Mucosa of rectum (tissue), 2 donors: ENCODE data around the gene PROKR1.
"Not testable (repeated sequence)": the region's sequence is repeated elsewhere in the genome, so short reads cannot be mapped to it uniquely, and the experiment has no call there.

Experiments
- H3K27ac ChIP-seq, 2 donors: one replicate each; pipeline ENCODE4 v1.7.0; 2013; ENCODE audit warnings: inconsistent platforms in 2 of 2, low read depth in 2 of 2, low read length in 2 of 2
- H3K27me3 ChIP-seq, 2 donors: one replicate each; pipeline ENCODE4 v1.7.0; 2013; ENCODE audit warnings: low read length in 2 of 2; ENCODE audit not compliant: control insufficient read depth in 2 of 2, insufficient read depth in 2 of 2
- H3K36me3 ChIP-seq, 2 donors: one replicate each; pipeline ENCODE4 v1.7.0; 2013; ENCODE audit warnings: low read length in 2 of 2; ENCODE audit not compliant: control insufficient read depth in 2 of 2, insufficient read depth in 2 of 2
- H3K4me1 ChIP-seq, 2 donors: one replicate each; pipeline ENCODE4 v1.7.0; 2013; ENCODE audit warnings: low read length in 2 of 2, mild to moderate bottlenecking in 1 of 2; ENCODE audit not compliant: control insufficient read depth in 2 of 2, insufficient read depth in 2 of 2
- H3K4me3 ChIP-seq, 2 donors: one replicate each; pipeline ENCODE4 v1.7.0; 2013; ENCODE audit warnings: low read length in 2 of 2
- H3K9ac ChIP-seq, 2 donors: one replicate each; pipeline ENCODE4 v1.7.0; 2013; ENCODE audit warnings: low read length in 2 of 2, low read depth in 1 of 2, mild to moderate bottlenecking in 1 of 2
- H3K9me3 ChIP-seq, 2 donors: one replicate each; pipeline ENCODE4 v1.7.0; 2013; ENCODE audit warnings: low read length in 2 of 2; ENCODE audit not compliant: control insufficient read depth in 2 of 2
- donor health status: healthy.
- donor health status: Normal muscosa, but diverticular disease.

Gene PROKR1

GRCh38 chr2:68673631-68674030 lies 30.3 kb downstream of the PROKR1 start:
- Histone ChIP-seq H3K4me1 (no peaks in the 10 kb centered on the region), H3K27ac (no peak overlapping the region), H3K36me3 (no peaks in the 10 kb centered on the region), H3K9me3 (no peaks in the 10 kb centered on the region), H3K27me3 (peaks cover 0 to 3% of the 10 kb centered on the region in 2 donors), H3K9ac (no peak overlapping the region), H3K4me3 (no peak overlapping the region)

GRCh38 chr2:68675470-68675869 lies 32.1 kb downstream of the PROKR1 start:
- no peaks in the 10 kb centered on the region for H3K36me3 ChIP-seq
- H3K4me1 ChIP-seq = no peaks in the 10 kb centered on the region
- no peak overlapping the region for H3K4me3 ChIP-seq
- no peak overlapping the region for H3K9ac ChIP-seq
- H3K27ac ChIP-seq = no peak overlapping the region
- no peaks in the 10 kb centered on the region for H3K27me3 ChIP-seq
- H3K9me3 ChIP-seq = no peaks in the 10 kb centered on the region

- not testable (repeated sequence) for H3K9ac ChIP-seq, H3K4me3 ChIP-seq, H3K27ac ChIP-seq, H3K36me3 ChIP-seq, H3K9me3 ChIP-seq, H3K4me1 ChIP-seq, H3K27me3 ChIP-seq
Observed at GRCh38 chr2:68677837-68678236, 34.5 kb downstream of the PROKR1 start.

GRCh38 chr2:68679166-68679916 lies 36.0 kb downstream of the PROKR1 start:
- not testable (repeated sequence) for H3K27ac ChIP-seq, H3K9me3 ChIP-seq, H3K27me3 ChIP-seq, H3K4me1 ChIP-seq, H3K36me3 ChIP-seq
- H3K9ac ChIP-seq = peak overlapping the region in 1 of 2 donors; percentile 48
- H3K4me3 ChIP-seq = peak overlapping the region in 1 of 2 donors; percentile 60

- not testable (repeated sequence) for H3K27me3 ChIP-seq, H3K36me3 ChIP-seq, H3K9me3 ChIP-seq, H3K9ac ChIP-seq, H3K27ac ChIP-seq, H3K4me1 ChIP-seq
- H3K4me3 ChIP-seq = peak overlapping the region; percentile 35 to 54
Observed at GRCh38 chr2:68679917-68680267, 36.5 kb downstream of the PROKR1 start.

- Histone ChIP-seq H3K4me3 (no peak overlapping the region), H3K36me3 (no peaks in the 10 kb centered on the region), H3K9ac (no peak overlapping the region), H3K9me3 (no peaks in the 10 kb centered on the region), H3K4me1 (no peaks in the 10 kb centered on the region), H3K27ac (no peak overlapping the region), H3K27me3 (no peaks in the 10 kb centered on the region)
Observed at GRCh38 chr2:68684197-68684596, 40.8 kb downstream of the PROKR1 start.

- H3K9ac ChIP-seq = no peak overlapping the region
- H3K9me3 ChIP-seq = no peaks in the 10 kb centered on the region
- no peaks in the 10 kb centered on the region for H3K4me1 ChIP-seq
- H3K36me3 ChIP-seq = no peaks in the 10 kb centered on the region
- no peaks in the 10 kb centered on the region for H3K27me3 ChIP-seq
- no peak overlapping the region for H3K27ac ChIP-seq
- no peak overlapping the region for H3K4me3 ChIP-seq
Observed at GRCh38 chr2:68686178-68686577, 42.8 kb downstream of the PROKR1 start.

- Histone ChIP-seq H3K9me3 (no peaks in the 10 kb centered on the region), H3K4me1 (no peaks in the 10 kb centered on the region), H3K4me3 (no peak overlapping the region), H3K36me3 (no peaks in the 10 kb centered on the region), H3K9ac (no peak overlapping the region), H3K27me3 (no peaks in the 10 kb centered on the region), H3K27ac (no peak overlapping the region)
Observed at GRCh38 chr2:68687018-68687417, 43.6 kb downstream of the PROKR1 start.

- H3K27me3 ChIP-seq = no peaks in the 10 kb centered on the region
- peak overlapping the region in 1 of 2 donors; percentile 8 for H3K4me3 ChIP-seq
- no peaks in the 10 kb centered on the region for H3K9me3 ChIP-seq
- no peaks in the 10 kb centered on the region for H3K4me1 ChIP-seq
- peak overlapping the region in 1 of 2 donors; percentile 33 for H3K27ac ChIP-seq
- H3K9ac ChIP-seq = no peak overlapping the region
- H3K36me3 ChIP-seq = no peaks in the 10 kb centered on the region
Observed at GRCh38 chr2:68689553-68690537, 46.5 kb downstream of the PROKR1 start.

GRCh38 chr2:68690851-68691250 lies 47.5 kb downstream of the PROKR1 start:
- Histone ChIP-seq H3K36me3 (no peaks in the 10 kb centered on the region), H3K27ac (peak overlapping the region in 1 of 2 donors; percentile 33), H3K9ac (no peak overlapping the region), H3K9me3 (no peaks in the 10 kb centered on the region), H3K27me3 (no peaks in the 10 kb centered on the region), H3K4me3 (no peak overlapping the region), H3K4me1 (no peaks in the 10 kb centered on the region)
